HG02678 (cell line): ENCODE measurements around the gene MX1.
"Not testable (repeated sequence)": the region's sequence is repeated elsewhere in the genome, so short reads cannot be mapped to it uniquely, and the experiment has no call there.

Source experiments
- ATAC-seq: cut with Tn5 transposase; IDR thresholded peaks from one replicate; pipeline ENCODE4 v1.9.1; 2021; ENCODE audit warnings: mild to moderate bottlenecking, moderate library complexity; ENCODE audit not compliant: unreplicated experiment

Gene MX1

DNA sequence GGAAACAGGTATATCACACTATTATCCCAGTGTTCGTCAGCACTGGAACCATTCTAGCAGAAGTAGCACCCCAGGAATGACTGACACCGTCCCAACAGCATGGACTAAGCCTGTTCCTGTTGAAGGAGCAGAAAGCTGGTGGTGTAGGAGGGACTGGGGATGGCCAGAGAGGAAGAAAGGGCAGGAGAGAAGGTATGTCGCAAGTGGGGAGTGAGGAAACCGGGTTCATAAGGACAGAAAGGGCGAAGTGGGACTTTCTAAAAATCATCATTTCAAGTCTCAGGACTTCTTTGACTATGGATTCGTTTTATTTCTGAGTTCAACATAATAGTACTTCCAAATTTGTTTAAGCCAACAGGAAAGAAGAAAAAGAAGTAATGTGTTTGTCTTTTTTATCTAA is 19.7 kb upstream of the MX1 start:
- ATAC-seq = no peak

- no peak for ATAC-seq
These were observed 18.2 kb upstream of the MX1 start for GRCh38 chr21:41407541-41408460.

DNA sequence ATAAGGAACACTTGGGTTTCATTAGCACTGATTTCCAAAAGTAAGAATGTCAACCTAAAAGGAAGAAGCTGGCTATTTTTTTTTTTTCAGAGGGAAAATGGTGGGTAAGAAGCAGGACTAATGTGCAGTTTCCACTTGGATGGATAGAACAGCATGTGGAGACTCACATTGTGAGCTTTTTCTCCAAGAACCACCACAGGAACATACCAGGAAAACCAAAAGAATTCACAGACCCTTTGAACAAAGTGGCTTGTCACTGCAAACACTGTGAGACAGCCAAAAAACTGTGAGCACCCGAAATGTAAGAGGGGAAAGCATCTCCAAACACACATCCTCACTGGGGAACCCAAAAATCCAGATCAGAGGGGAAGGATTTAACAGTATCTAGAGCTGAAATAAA is 15.7 kb upstream of the MX1 start:
- no peak for ATAC-seq

- no peak for ATAC-seq
These were observed 15.1 kb upstream of the MX1 start for GRCh38 chr21:41410767-41411448.

DNA sequence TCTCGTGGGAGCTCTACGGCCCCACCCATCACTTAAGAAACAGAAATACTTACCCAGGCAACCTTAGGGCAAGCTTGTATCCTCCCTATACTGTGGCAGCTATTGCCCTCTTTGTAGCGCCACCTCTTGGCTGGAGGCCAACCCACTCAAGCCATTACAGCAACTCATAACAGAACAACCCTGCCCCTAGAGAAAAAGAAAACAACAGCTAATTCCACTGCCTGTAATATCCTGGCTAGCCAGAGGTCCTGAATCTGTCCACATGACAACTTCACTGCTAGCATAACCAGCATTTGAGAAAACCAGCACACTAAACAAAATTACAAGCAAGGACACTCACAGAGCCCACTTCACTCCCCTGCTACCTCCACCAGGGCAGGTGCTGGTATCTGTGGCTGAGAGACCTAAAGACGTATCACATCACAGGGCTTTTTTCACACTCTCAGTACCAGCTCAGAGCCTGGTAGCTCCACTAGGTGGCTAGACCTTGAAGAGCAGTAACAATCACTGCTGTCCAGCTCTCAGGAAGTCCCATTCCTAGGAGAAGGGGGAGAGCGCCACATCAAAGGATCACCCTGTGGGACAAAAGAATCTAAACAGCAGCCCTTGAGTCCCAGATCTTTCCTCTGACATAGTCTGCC is 14.5 kb upstream of the MX1 start:
- ATAC-seq = no peak

DNA sequence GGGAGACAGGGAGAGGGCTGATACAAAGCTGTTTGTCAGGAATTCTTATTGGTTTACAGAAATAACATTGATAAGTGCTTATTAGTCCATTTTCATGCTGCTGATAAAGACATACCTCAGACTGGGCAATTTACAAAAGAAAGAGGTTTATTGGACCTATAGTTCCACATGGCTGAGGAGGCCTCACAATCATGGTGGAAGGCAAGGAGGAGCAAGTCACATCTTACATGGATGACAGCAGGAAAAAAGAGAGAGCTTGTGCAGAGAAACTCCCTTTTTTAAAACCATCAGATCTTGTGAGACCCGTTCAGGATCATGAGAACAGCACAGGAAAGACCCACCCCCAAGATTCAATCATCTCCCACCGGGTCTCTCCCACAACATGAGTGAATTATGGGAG is 8.5 kb upstream of the MX1 start:
- ATAC-seq = not testable (repeated sequence)

- ATAC-seq = no peak
These were observed 7.6 kb upstream of the MX1 start for GRCh38 chr21:41418393-41418792.

GRCh38 chr21:41418956-41419680 is 6.9 kb upstream of the MX1 start:
- no peak for ATAC-seq

DNA sequence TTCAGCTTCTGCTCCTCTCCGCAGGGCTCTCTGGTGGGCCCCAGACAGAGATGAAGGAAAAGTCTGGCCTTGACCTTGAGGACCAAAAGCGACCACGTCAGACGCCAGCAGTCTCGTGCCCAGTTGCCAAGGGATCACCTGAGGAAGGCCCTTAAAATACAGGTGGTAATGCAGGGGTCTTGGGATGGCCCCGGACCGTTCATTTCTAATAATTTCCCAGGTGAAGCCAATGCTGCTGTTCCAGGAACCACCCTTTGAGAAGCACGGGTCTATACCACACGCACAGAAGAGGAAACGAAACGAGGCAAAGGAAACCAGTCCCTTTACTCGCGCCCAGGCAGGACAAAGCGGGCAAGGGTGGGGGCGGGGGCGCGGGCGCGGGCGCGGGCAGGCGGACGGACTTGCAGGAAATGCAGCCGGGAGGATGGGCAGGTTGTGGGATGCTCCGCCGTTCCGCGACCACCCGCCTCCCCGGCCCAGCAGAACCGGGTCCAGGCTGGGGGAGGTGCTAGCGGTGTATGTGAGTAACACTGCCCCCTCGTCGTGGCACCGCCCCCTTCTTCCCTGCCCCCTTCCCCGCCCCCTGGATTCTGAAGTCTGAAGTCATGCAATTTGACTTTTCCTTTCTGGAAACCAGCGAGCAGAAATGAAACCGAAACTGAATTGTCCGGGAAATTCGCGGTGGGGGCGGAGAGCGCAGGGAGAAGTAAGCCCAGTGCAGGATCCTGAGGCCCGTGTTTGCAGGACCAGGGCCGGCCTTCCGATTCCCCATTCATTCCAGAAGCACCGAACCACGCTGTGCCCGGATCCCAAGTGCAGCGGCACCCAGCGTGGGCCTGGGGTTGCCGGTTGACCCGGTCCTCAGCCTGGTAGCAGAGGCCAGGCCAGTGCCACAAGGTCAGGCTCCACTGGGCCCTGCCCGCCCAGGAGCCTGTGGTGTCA is 5.8 kb upstream of the MX1 start:
- ATAC-seq = peak; percentile 85

DNA sequence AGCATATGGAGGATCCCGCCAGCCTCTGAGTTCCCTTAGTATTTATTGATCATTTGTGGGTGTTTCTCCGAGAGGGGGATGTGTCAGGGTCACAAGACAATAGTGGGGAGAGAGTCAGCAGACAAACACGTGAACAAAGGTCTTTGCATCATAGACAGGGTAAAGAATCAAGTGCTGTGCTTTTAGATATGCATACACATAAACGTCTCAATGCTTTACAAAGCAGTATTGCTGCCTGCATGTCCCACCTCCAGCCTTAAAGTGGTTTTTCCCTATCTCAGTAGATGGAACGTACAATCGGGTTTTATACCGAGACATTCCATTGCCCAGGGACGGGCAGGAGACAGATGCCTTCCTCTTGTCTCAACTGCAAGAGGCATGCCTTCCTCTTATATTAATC is 5.0 kb upstream of the MX1 start:
- ATAC-seq = not testable (repeated sequence)

DNA sequence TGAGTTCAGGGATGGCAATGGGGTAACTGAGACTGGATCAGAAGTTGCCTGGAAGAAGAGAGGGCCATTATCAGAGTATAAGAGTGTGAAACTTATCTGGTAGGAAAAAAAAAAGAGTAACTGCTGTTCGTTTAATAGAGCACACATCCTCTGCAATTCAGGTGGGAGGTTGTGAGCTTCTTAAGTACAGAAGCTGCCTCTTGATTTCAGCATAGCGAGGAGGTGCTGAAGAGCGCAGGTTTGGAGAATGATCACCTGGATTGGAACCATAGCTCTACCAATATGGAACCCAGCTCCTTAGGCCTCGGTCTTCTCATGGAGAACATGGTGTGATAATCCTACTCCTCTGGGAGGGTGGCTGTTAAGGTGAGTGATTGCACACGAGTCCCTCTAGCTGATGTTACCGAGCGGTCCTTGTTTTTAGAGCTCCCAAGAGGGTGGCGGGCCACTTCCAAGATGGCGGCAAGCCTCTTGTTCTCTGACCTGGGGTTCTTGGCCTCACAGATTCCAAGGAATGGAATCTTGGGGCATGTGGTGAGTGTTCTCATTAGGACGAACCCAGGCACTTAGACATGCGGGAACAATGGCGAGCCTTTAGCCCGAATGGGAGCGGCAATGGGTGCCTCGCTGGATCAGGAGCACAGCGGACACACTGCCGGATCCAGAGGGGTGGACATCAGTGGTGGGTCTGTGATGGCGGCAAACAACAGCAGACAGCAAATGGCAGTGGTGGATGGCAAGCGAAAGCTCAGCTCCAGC is 3.3 kb upstream of the MX1 start:
- ATAC-seq = no peak

- ATAC-seq = not testable (repeated sequence)
These were observed 2.8 kb upstream of the MX1 start for GRCh38 chr21:41423305-41423636.

GRCh38 chr21:41425588-41425953 is 468 bp upstream of the MX1 start:
- ATAC-seq = no peak

DNA sequence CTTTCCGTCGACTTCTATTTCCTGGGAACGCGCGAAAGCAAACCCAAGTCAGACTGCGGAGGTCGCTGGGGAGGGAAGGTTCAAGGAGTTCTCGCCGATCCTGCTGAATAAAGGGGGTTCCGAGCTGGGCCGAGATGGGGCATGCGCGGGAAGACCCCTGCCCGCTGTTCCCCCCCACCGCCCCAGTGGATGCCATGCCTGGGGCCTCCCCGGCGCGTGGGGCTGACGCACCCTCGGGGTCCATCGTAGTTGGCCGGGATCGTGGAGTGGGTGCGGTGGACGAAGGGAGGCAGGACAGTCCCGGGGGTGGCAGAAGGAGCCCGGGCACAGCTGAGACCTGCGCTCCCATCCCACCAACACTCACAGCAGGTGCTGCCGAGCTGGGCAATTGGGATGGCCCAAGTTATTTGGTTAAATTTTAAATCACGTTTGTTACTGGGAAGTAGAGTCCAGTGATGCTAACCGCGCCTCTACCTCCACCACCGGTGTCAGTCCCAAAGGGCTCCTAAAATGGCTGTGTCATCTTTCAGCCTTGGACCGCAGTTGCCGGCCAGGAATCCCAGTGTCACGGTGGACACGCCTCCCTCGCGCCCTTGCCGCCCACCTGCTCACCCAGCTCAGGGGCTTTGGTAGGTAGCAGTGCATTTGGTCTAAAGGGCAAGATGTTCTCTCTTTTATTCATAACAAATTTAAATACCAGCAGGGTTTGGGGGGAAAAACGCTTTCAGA is 801 bp downstream of the MX1 start:
- ATAC-seq = no peak

DNA sequence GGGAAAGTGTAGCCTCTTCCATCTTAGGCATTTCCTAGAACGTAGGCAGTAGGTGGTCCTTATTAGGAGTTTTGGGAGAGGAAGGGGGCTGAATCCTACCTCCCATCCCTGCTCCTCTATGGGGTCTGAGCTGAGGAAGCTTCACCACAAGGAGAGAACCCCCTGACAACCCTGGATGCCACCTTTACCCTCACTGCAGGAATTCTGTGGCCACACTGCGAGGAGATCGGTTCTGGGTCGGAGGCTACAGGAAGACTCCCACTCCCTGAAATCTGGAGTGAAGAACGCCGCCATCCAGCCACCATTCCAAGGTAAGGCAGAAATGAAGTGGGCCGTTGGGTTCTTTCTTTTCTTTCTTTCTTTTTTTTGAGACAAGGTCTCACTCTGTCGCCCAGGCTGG is 1.5 kb downstream of the MX1 start:
- ATAC-seq = no peak

GRCh38 chr21:41428311-41428710 is 2.3 kb downstream of the MX1 start:
- ATAC-seq = no peak

- no peak for ATAC-seq
These were observed 2.8 kb downstream of the MX1 start for GRCh38 chr21:41428847-41429246.

- no peak for ATAC-seq
These were observed 3.3 kb downstream of the MX1 start for GRCh38 chr21:41429305-41429704.
